Liver (tissue), 9 donors: ENCODE measurements around the gene PPT1. TPM values are rescaled to one million over a fixed set of nuclear protein-coding genes. Genes with fewer than 3 reads are reported as not detected.

ENCODE experiments used
- DNase-seq: peaks from one replicate; pipeline ENCODE4 v3.0.0-alpha.2; 2017; ENCODE audit warnings: low spot score
- H3K27ac ChIP-seq, 2 donors: one replicate each; pipeline ENCODE4 v1.7.0; 2013; ENCODE audit warnings: inconsistent platforms in 2 of 2, low read length in 2 of 2, control low read depth in 1 of 2, low read depth in 1 of 2, mild to moderate bottlenecking in 1 of 2
- H3K27me3 ChIP-seq, 4 donors: one replicate each; pipeline versions ENCODE4 v1.6.1 to v1.7.0; 2013; ENCODE audit warnings: low read length in 3 of 4, inconsistent platforms in 1 of 4, mild to moderate bottlenecking in 1 of 4, moderate library complexity in 1 of 4; ENCODE audit not compliant: control insufficient read depth in 4 of 4, insufficient read depth in 4 of 4
- H3K36me3 ChIP-seq, 4 donors: one replicate each; pipeline versions ENCODE4 v1.6.1 to v1.7.0; 2013; ENCODE audit warnings: low read length in 3 of 4, mild to moderate bottlenecking in 3 of 4, low read depth in 1 of 4, moderate library complexity in 1 of 4; ENCODE audit not compliant: control insufficient read depth in 4 of 4, insufficient read depth in 3 of 4
- H3K4me1 ChIP-seq, 4 donors: one replicate each; pipeline versions ENCODE4 v1.6.1 to v1.7.0; 2013; ENCODE audit warnings: low read length in 3 of 4, mild to moderate bottlenecking in 3 of 4, moderate library complexity in 1 of 4; ENCODE audit not compliant: control insufficient read depth in 4 of 4, insufficient read depth in 4 of 4
- H3K4me3 ChIP-seq, 3 donors: one replicate each; pipeline versions ENCODE4 v1.6.1 to v1.7.0; 2013; ENCODE audit warnings: low read length in 3 of 3, control low read depth in 1 of 3, low read depth in 1 of 3, mild to moderate bottlenecking in 1 of 3
- H3K9ac ChIP-seq, 2 donors: one replicate each; pipeline ENCODE4 v1.7.0; 2013; ENCODE audit warnings: low read length in 2 of 2, mild to moderate bottlenecking in 2 of 2, moderate library complexity in 2 of 2, control low read depth in 1 of 2, low read depth in 1 of 2
- H3K9me3 ChIP-seq, 4 donors: one replicate each; pipeline versions ENCODE4 v1.6.1 to v1.7.0; 2013; ENCODE audit warnings: low read length in 3 of 4; ENCODE audit not compliant: control insufficient read depth in 4 of 4
- ATF3 ChIP-seq: IDR thresholded peaks from 2 replicates; pipeline ENCODE4 v1.6.1; 2016; ENCODE audit warnings: antibody characterized with exemption
- EGR1 ChIP-seq, 2 donors: IDR thresholded peaks; 2 replicates each; pipeline ENCODE4 v1.6.1; 2016 to 2018; ENCODE audit warnings: antibody characterized with exemption in 2 of 2, low read depth in 2 of 2
- FOXA1 ChIP-seq: IDR thresholded peaks from 2 replicates; pipeline ENCODE4 v1.6.1; 2016; ENCODE audit warnings: antibody characterized with exemption
- FOXA2 ChIP-seq: IDR thresholded peaks from 2 replicates; pipeline ENCODE4 v1.6.1; 2016; ENCODE audit warnings: antibody characterized with exemption
- GABPA ChIP-seq, 2 donors: IDR thresholded peaks in 1 of 2; conservative IDR thresholded peaks in 1 of 2; 2 replicates each; pipeline ENCODE4 v1.6.1; 2016; ENCODE audit warnings: antibody characterized with exemption in 2 of 2, mild to moderate bottlenecking in 1 of 2, moderate library complexity in 1 of 2
- HNF4A ChIP-seq, 2 donors: conservative IDR thresholded peaks; 2 replicates each; pipeline ENCODE4 v1.6.1; 2016; ENCODE audit warnings: antibody characterized with exemption in 2 of 2, mild to moderate bottlenecking in 2 of 2
- JUND ChIP-seq, 2 donors: IDR thresholded peaks; 2 replicates each; pipeline ENCODE4 v1.6.1; 2016; ENCODE audit warnings: antibody characterized with exemption in 2 of 2
- NR2F2 ChIP-seq: IDR thresholded peaks from 2 replicates; pipeline ENCODE4 v1.6.1; 2016; ENCODE audit warnings: antibody characterized with exemption
- REST ChIP-seq: IDR thresholded peaks from 2 replicates; pipeline ENCODE4 v1.6.1; 2016; ENCODE audit warnings: antibody characterized with exemption, mild to moderate bottlenecking
- TAF1 ChIP-seq: conservative IDR thresholded peaks from 2 replicates; pipeline ENCODE4 v1.6.1; 2016; ENCODE audit warnings: antibody characterized with exemption, mild to moderate bottlenecking
- YY1 ChIP-seq: IDR thresholded peaks from 2 replicates; pipeline ENCODE4 v1.6.1; 2016; ENCODE audit warnings: antibody characterized with exemption, mild to moderate bottlenecking
- ZBTB33 ChIP-seq: IDR thresholded peaks from 2 replicates; pipeline ENCODE4 v1.6.1; 2016; ENCODE audit warnings: antibody characterized with exemption
- WGBS: extraction: QIAGEN DNeasy Blood & Tissue Kit; methylation state at CpG from one replicate; pipeline ENCODE4 v1.1.7; 2013; 5-methylcytosine and 5-hydroxymethylcytosine counted together
- polyA plus RNA-seq, 2 donors: library from polyadenylated mRNA; stranded (reverse) in 1 of 2; unstranded in 1 of 2; fragments of 200-250 nt in 1 of 2; fragments of >200 nt in 1 of 2; fragmentation: Nextera tagmentation in 1 of 2; extraction: Ambion mirVana in 1 of 2; gene quantifications; one replicate each; pipeline versions ENCODE4 v1.2.1 to v1.2.3, GENCODE V29; 2013 to 2015
- total RNA-seq, 2 donors: library from RNA; depleted of rRNA; stranded (reverse); fragments of >200 nt; gene quantifications; one replicate each; pipeline ENCODE4 v1.2.3, GENCODE V29; 2014
- TF ChIP-seq, protein P1 (sequence below): IDR thresholded peaks from 2 replicates; pipeline ENCODE4 v1.6.1; 2016; ENCODE audit warnings: antibody characterized with exemption
- donor health status: healthy.
- donor health status: healthy.
- donor health status: healthy.
- donor health status: healthy.
- donor health status: healthy.

PPT1 gene
- total and polyA plus RNA-seq, 4 donors: 15.4 to 46.8 (median 27.1) TPM

DNA sequence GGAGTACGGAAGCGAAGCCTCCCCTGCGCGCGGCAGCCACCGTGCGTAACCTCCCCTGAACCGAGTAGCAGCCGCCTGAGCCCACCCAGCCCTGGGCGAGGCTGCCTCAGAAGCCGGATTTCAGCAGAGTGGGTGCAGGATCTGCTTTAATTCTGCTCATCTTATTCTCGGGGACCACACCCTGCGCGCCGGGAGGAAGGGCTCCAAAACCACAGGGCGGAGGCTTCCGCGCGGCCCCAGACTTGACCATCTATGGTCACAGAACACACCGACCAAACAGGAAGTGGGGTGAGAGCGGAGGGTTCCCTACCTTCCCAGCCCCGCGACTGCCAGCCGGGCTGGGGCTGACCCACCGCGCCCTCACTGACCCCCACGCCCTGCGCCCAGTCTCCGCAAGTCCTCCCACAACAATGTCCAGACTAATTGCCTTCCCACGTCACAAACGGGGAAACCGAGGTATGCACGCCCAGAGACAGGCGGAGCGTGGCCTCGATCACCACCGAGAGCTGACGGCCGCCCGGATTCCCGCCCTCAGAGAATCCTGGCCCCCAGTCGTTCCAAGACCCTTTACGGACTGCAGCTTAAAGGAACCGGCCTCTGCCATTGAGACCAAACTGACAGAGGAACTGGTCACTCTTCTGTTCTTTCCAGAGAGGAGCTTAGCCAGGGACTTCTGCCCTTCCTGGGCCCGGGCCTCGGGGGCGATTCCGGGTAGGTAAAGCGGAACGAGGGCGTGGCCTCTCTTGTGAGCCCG is 57.1 kb downstream of the PPT1 start:
- H3K4me3 ChIP-seq: peak overlapping the region; percentile 65 to 97 (median 71)
- TF ChIP-seq TAF1 (peak; percentile 85), GABPA (IDR thresholded peaks at IDR 0.05 in 1 of 2, conservative IDR thresholded peaks at IDR 0.05 in 1 of 2) (no peak), NR2F2 (peak; percentile 56), FOXA2 (no peak), YY1 (no peak), HNF4A (conservative IDR thresholded peaks at IDR 0.05) (peak in 1 of 2 donors; percentile 38), REST (peak; percentile 92)
- TF ChIP-seq, protein P1, sequence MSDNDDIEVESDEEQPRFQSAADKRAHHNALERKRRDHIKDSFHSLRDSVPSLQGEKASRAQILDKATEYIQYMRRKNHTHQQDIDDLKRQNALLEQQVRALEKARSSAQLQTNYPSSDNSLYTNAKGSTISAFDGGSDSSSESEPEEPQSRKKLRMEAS: no peak
- H3K27me3 ChIP-seq: no peaks in the 10 kb centered on the region
- peaks cover 0 to 2% (median 0%) of the 10 kb centered on the region in 4 donors for H3K36me3 ChIP-seq
- H3K4me1 ChIP-seq: peaks cover 3 to 32% (median 24%) of the 10 kb centered on the region in 4 donors
- peak overlapping the region; percentile 91 to 99 for H3K27ac ChIP-seq
- peak; percentile 77 for DNase-seq
- H3K9ac ChIP-seq: peak overlapping the region; percentile 83 to 96
- under 1% methylated on average over 52 of the region's 52 CpGs for WGBS
- H3K9me3 ChIP-seq: no peaks in the 10 kb centered on the region

GRCh38 chr1:40039245-40039756 is 57.8 kb downstream of the PPT1 start:
- H3K9ac ChIP-seq: peak overlapping the region; percentile 62 to 96
- no peaks in the 10 kb centered on the region for H3K27me3 ChIP-seq
- TF ChIP-seq NR2F2 (no peak), REST (no peak), FOXA2 (no peak), ATF3 (no peak), EGR1 (IDR thresholded peaks at IDR 0.05; ENCODE audit: low read depth in 2 of 2) (no peak), FOXA1 (no peak), YY1 (no peak), HNF4A (conservative IDR thresholded peaks at IDR 0.05) (peak in 1 of 2 donors; percentile 3), ZBTB33 (no peak), TAF1 (peak; percentile 27), JUND (IDR thresholded peaks at IDR 0.05) (no peak)
- H3K36me3 ChIP-seq: peaks cover 0 to 2% (median 0%) of the 10 kb centered on the region in 4 donors
- peaks cover 3 to 32% (median 24%) of the 10 kb centered on the region in 4 donors for H3K4me1 ChIP-seq
- H3K27ac ChIP-seq: peak overlapping the region; percentile 91 to 99
- 1% methylated on average over 10 of the region's 10 CpGs for WGBS
- DNase-seq: no peak
- no peaks in the 10 kb centered on the region for H3K9me3 ChIP-seq
- peak overlapping the region; percentile 65 to 97 (median 71) for H3K4me3 ChIP-seq
